ENCODE results near the gene XBP1. TPM values are rescaled to one million over a fixed set of nuclear protein-coding genes. Genes with fewer than 3 reads are reported as not detected.

Gene XBP1
- total RNA-seq, 1 donor from 2014 or later = 72.7 TPM

- H3K9me3 ChIP-seq (ENCODE audit: low read depth) = no peaks in the 10 kb centered on the region
- H4K20me1 ChIP-seq (ENCODE audit: low read depth) = no peaks in the 10 kb centered on the region
- H3K4me1 Mint-ChIP-seq = peaks cover 52% of the 10 kb centered on the region
- H3K9ac ChIP-seq = no peak overlapping the region
- H3K36me3 ChIP-seq = no peaks in the 10 kb centered on the region
- H3K4me2 ChIP-seq = no peak overlapping the region
- TF ChIP-seq EZH2 (IDR thresholded peaks at IDR 0.05) = no peak
- TF ChIP-seq EZH2phosphoT487 (IDR thresholded peaks at IDR 0.05) = no peak
- no peak for TF ChIP-seq CTCF (IDR thresholded peaks at IDR 0.05)
- H3K27ac ChIP-seq = no peak overlapping the region
- H3K9me3 Mint-ChIP-seq = no peaks in the 10 kb centered on the region
- no peak for DNase-seq (ENCODE audit: low spot score)
- no peak overlapping the region for H3K4me3 Mint-ChIP-seq
- peaks cover 22% of the 10 kb centered on the region for H3K4me1 ChIP-seq
- H3K27ac Mint-ChIP-seq = peak overlapping the region; percentile 79
- H3K27me3 ChIP-seq = no peaks in the 10 kb centered on the region
- peaks cover 18% of the 10 kb centered on the region for H3F3A ChIP-seq (ENCODE audit: low read depth)
- peaks cover 2% of the 10 kb centered on the region for H3K36me3 Mint-ChIP-seq
- no peak overlapping the region for H3K4me3 ChIP-seq
- peaks cover 15% of the 10 kb centered on the region for H3K27me3 Mint-ChIP-seq (ENCODE audit: insufficient read depth, low read depth)
- no peak overlapping the region for H2AFZ ChIP-seq (replicated peaks)
- H3K79me2 ChIP-seq (ENCODE audit: low read depth) = no peaks in the 10 kb centered on the region
Observed at GRCh38 chr22:28821452-28821851, 21.1 kb upstream of the XBP1 start.

GRCh38 chr22:28820885-28821284 lies 20.5 kb upstream of the XBP1 start:
- Mint-ChIP-seq H3K36me3 (peaks cover 2% of the 10 kb centered on the region), H3K4me1 (peaks cover 52% of the 10 kb centered on the region)

GRCh38 chr22:28819253-28820096 lies 19.1 kb upstream of the XBP1 start:
- peak overlapping the region; percentile 50 for H3K27ac Mint-ChIP-seq
- no peaks in the 10 kb centered on the region for H3K36me3 Mint-ChIP-seq
- peak overlapping the region; percentile 17 for H3K27ac ChIP-seq
- H3K9me3 ChIP-seq (ENCODE audit: low read depth) = no peaks in the 10 kb centered on the region
- H4K20me1 ChIP-seq (ENCODE audit: low read depth) = no peaks in the 10 kb centered on the region
- H3K27me3 Mint-ChIP-seq (ENCODE audit: insufficient read depth, low read depth) = peaks cover 17% of the 10 kb centered on the region
- H3K9ac ChIP-seq = no peak overlapping the region
- H3K27me3 ChIP-seq = no peaks in the 10 kb centered on the region
- TF ChIP-seq EZH2 (IDR thresholded peaks at IDR 0.05) (no peak), CTCF (IDR thresholded peaks at IDR 0.05) (no peak), EZH2phosphoT487 (IDR thresholded peaks at IDR 0.05) (no peak)
- H3K79me2 ChIP-seq (ENCODE audit: low read depth) = no peaks in the 10 kb centered on the region
- peaks cover 22% of the 10 kb centered on the region for H3K4me1 ChIP-seq
- no peaks in the 10 kb centered on the region for H3K9me3 Mint-ChIP-seq
- no peaks in the 10 kb centered on the region for H3K36me3 ChIP-seq
- no peak overlapping the region for H3K4me3 Mint-ChIP-seq
- peaks cover 48% of the 10 kb centered on the region for H3K4me1 Mint-ChIP-seq
- DNase-seq (ENCODE audit: low spot score) = no peak
- H2AFZ ChIP-seq (replicated peaks) = no peak overlapping the region
- peaks cover 18% of the 10 kb centered on the region for H3F3A ChIP-seq (ENCODE audit: low read depth)
- no peak overlapping the region for H3K4me3 ChIP-seq
- no peak overlapping the region for H3K4me2 ChIP-seq

More at GRCh38 chr22:28820885-28821284, 20.5 kb upstream of the XBP1 start:
- TF ChIP-seq EZH2 (IDR thresholded peaks at IDR 0.05) (no peak), EZH2phosphoT487 (IDR thresholded peaks at IDR 0.05) (no peak), CTCF (IDR thresholded peaks at IDR 0.05) (no peak)
- no peaks in the 10 kb centered on the region for H3K36me3 ChIP-seq
- H3K4me2 ChIP-seq = no peak overlapping the region
- H4K20me1 ChIP-seq (ENCODE audit: low read depth) = no peaks in the 10 kb centered on the region
- peaks cover 15% of the 10 kb centered on the region for H3K27me3 Mint-ChIP-seq (ENCODE audit: insufficient read depth, low read depth)
- no peak overlapping the region for H2AFZ ChIP-seq (replicated peaks)
- peaks cover 22% of the 10 kb centered on the region for H3K4me1 ChIP-seq
- no peaks in the 10 kb centered on the region for H3K9me3 Mint-ChIP-seq
- H3K27me3 ChIP-seq = no peaks in the 10 kb centered on the region
- H3K27ac Mint-ChIP-seq = no peak overlapping the region
- no peaks in the 10 kb centered on the region for H3K79me2 ChIP-seq (ENCODE audit: low read depth)
- peaks cover 18% of the 10 kb centered on the region for H3F3A ChIP-seq (ENCODE audit: low read depth)
- no peak overlapping the region for H3K4me3 Mint-ChIP-seq
- H3K9ac ChIP-seq = no peak overlapping the region
- DNase-seq (ENCODE audit: low spot score) = no peak
- no peaks in the 10 kb centered on the region for H3K9me3 ChIP-seq (ENCODE audit: low read depth)
- H3K4me3 ChIP-seq = no peak overlapping the region
- H3K27ac ChIP-seq = no peak overlapping the region
